GM12875 (cell line): ENCODE measurements around the gene MRNIP.

Experiments used
- H3K4me3 ChIP-seq: one replicate; pipeline ENCODE4 v1.5.1; 2011; ENCODE audit warnings: low read depth, low read length, control low read depth
- TF ChIP-seq, protein P1 (sequence below): IDR thresholded peaks from 2 replicates; pipeline ENCODE4 v1.5.1; 2011; ENCODE audit warnings: low read depth, mild to moderate bottlenecking, control low read depth, inconsistent platforms, low read length, moderate library complexity, borderline replicate concordance; ENCODE audit not compliant: insufficient read depth

The MRNIP gene

DNA sequence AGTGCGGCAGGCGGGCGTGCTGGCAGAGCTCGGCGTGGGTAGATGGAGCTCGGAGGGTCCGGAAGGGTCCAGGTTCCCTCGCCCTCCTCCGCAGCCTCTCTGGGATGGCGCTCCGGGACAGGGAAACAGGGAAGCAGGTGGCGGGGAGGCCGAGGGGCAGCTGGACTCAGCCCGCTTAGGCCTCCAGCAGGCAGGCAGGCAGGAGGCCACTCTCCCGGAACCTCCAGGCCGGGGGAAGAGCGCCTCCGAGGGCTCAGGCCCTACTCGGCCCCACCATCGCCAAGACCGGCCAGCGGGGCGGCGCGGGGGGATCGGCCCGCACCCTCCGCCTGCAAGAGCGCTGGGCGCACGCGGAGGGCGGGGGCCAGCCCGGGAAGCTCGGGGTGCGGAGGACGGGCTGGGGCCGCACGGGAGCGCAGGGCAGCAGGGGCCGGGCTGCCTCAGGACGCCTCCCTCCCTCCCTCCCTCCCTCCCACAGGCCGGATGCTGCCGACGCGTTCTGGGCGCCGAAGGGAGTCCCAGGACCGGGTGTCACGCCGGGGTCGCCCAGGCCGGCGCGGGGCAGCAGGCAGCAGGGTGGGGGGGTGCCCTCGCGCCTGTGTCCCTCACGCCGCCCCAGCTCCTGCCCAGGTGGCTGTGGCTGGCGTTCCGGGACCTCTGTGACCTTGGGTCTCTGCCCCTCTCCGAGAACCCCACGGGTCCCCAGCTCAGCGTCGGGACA lies 52.9 kb downstream of the MRNIP start:
- H3K4me3 ChIP-seq: peak overlapping the region; percentile 90

DNA sequence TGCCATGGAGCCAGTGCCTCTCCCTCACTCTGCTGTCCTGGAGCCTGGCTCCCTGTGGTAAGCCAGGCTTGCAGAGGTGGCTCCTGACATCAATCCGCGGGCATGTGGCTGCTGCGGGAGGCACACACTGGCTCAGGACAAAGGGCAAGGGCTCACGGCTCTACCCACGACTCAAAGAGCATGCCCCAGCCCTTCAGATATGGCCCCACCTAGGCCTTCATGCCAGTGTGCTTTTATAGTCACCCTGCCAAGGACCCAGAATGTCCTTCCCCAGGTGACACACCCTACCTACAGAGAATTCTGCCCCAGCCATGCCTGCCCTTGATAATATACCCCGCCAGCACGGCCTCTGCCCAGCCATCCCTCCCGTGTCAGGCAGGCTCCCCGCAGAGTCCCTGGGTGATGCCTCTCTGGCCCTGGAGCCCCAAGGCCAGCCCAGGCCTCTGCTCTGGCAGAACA lies 53.5 kb downstream of the MRNIP start:
- TF ChIP-seq, protein P1, sequence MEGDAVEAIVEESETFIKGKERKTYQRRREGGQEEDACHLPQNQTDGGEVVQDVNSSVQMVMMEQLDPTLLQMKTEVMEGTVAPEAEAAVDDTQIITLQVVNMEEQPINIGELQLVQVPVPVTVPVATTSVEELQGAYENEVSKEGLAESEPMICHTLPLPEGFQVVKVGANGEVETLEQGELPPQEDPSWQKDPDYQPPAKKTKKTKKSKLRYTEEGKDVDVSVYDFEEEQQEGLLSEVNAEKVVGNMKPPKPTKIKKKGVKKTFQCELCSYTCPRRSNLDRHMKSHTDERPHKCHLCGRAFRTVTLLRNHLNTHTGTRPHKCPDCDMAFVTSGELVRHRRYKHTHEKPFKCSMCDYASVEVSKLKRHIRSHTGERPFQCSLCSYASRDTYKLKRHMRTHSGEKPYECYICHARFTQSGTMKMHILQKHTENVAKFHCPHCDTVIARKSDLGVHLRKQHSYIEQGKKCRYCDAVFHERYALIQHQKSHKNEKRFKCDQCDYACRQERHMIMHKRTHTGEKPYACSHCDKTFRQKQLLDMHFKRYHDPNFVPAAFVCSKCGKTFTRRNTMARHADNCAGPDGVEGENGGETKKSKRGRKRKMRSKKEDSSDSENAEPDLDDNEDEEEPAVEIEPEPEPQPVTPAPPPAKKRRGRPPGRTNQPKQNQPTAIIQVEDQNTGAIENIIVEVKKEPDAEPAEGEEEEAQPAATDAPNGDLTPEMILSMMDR: no peak
- H3K4me3 ChIP-seq: peak overlapping the region; percentile 90

More for the DNA sequence above, 52.9 kb downstream of the MRNIP start:
- TF ChIP-seq, protein P1: no peak

DNA sequence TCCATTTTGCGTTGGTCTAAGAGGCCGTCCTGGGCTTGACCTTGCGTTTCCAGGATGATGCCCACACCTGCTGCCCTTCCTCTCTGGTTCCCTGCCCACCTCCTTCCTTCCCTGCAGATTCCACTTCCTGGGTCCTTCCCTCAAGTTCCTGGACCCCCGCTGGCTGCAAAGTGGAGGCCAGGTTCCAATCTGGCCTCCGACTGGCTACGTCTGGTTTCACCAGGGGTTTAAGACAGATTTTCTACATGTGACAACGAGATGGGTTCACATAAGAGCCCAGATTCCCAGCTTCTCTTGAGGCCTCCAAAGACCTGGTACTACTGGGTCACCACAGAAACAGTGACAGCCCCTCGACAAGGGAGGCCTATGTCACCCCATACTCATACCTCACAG lies 54.1 kb downstream of the MRNIP start:
- no peak overlapping the region for H3K4me3 ChIP-seq
- TF ChIP-seq, protein P1: no peak

DNA sequence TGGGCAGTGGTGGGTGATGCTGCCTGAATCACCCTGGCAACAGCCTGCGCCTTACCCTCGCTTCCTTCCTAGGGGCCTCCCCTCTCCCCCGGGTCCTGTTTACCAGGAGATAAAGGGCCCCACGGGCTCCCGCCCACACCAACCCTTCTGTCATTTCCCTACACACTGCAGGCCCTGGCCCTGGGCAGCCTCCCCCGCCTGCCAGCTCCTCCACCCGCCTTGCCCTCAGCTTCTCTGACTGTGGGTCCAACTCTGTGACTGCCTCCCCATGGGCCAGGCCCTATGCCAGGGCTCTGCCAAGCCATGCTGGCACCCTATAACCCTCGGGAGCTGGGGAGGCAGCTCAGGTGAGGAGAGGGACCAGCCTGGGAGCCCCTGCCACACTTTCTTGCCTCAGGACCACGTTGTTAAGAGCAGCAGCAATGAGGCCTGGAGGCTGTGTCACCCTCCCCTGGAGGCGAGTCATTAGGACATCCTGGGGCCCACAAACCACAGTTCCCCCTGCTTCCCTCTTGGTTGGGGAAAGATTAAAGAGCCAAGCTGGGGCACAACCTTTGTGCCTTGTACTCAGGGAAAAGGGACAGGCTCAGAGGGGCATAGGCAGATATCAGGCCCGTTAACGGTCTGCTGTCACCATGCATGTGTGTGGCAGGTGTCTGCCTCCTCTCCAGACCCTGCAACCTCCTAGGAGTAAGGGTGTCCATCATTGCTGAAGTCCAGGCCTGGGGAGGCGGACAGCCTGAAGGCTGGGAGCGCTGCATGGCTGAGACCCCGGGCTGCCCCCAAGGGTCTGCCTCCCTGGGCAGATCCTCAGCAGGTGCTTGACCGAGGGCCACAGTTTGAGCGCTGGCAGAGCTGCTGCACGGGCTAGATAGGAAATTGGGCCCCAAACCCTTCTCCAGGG lies 54.7 kb downstream of the MRNIP start:
- TF ChIP-seq, protein P1: no peak
- no peak overlapping the region for H3K4me3 ChIP-seq

DNA sequence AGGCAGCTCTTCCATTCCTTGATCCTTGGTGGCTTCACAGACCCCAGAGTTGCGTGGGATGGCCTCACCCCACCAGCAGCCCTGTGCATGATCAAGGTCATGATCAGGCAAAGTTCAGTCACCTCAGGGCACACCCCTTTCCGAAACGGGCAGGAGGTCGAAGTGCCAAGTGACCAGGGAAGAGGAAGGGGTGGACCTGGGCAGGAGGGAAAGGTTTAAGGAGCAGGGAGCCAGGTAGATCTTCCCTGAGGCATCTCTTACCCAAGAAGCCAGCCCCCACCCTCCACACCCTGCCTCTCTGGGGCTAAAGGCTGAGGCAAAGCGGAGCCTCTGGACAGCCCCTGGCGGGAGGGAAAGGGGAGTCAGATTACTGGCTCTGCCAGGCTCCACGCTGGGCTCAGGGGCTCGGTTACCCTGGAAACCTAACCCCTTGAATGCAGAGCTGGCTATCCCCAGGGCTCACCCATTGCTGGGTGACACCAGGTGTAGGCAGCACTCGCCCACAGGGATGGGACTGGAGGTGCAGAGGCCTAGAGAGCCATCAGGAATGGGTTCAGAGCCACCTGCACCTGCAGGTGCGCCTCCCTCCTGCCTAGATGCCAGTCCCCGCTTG lies 55.6 kb downstream of the MRNIP start:
- TF ChIP-seq, protein P1: no peak
- no peak overlapping the region for H3K4me3 ChIP-seq

DNA sequence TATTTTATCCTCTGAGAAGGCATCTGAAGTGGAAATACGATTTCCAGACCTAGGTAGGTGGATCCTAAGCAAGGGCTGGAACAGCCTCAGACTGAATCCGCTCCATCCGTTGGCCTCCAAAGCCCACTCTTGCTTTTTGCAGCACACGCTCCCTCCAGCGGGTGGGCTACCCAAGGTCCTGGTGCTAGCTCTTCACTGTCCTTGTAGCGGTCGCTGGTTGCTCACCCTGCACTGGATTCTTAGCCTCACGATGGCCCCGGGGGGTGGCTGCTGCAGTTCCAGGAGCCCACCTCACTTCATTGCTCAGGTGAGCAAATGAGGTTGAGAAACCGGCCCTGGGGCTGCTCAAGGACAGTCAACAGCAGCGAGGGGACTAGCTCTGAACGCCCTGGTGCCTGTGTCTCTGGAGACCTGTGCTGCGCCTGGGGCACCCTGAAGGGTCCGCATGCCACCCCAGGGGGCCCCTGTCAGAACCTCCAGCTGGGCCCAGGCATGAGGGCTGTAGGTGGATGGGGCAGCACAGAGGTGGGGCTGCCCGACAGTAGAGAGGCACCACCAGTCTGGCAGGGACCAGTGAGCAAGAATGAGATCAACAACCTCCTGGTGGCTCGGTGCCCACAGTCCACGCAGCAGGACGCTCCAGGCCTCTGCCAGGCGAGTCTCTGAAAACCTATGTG lies 56.3 kb downstream of the MRNIP start:
- TF ChIP-seq, protein P1: no peak
- H3K4me3 ChIP-seq: no peak overlapping the region
